Prostate gland (tissue), 2 donors: Measurements from ENCODE around the gene TFR2.

Experiments used
- CTCF ChIP-seq, 4 experiments: fragments of 200-600 bp in 2 of 4; fragments of 450-650 bp in 2 of 4; sonication (generic) in 2 of 4; IDR thresholded peaks; 1 replicate in 3 of 4; 2 replicates in 1 of 4; pipeline ENCODE4 v1.5.1; 2016 to 2019; ENCODE audit warnings: antibody characterized with exemption in 4 of 4, mild to moderate bottlenecking in 2 of 4, moderate library complexity in 2 of 4
- POLR2A ChIP-seq: fragments of 450-650 bp; IDR thresholded peaks from one replicate; pipeline ENCODE4 v1.6.1; 2016; ENCODE audit warnings: antibody characterized with exemption, mild to moderate bottlenecking

- TF ChIP-seq POLR2A (no peak), CTCF (IDR thresholded peaks at IDR 0.05) (no peak)
Observed at GRCh38 chr7:100584683-100585510, 56.5 kb downstream of the TFR2 start.
